Esophagus (tissue), 2 donors: ENCODE data around the gene UNC80. TPM values are rescaled to one million over a fixed set of nuclear protein-coding genes. Genes with fewer than 3 reads are reported as not detected.

ENCODE experiments used
- H3K27ac ChIP-seq, 2 donors: one replicate each; pipeline ENCODE4 v1.5.1; 2013; ENCODE audit warnings: low read depth in 2 of 2, mild to moderate bottlenecking in 2 of 2, inconsistent platforms in 1 of 2, low read length in 1 of 2, moderate library complexity in 1 of 2
- H3K27me3 ChIP-seq, 2 donors: one replicate each; pipeline ENCODE4 v1.6.1; 2013; ENCODE audit warnings: low read length in 2 of 2, control low read depth in 1 of 2, mild to moderate bottlenecking in 1 of 2; ENCODE audit not compliant: insufficient read depth in 2 of 2, control insufficient read depth in 1 of 2
- H3K36me3 ChIP-seq, 2 donors: one replicate each; pipeline ENCODE4 v1.6.1; 2013; ENCODE audit warnings: low read length in 1 of 2; ENCODE audit not compliant: control insufficient read depth in 2 of 2, insufficient read depth in 2 of 2
- H3K4me1 ChIP-seq, 2 donors: one replicate each; pipeline ENCODE4 v1.6.1; 2013; ENCODE audit warnings: low read length in 1 of 2; ENCODE audit not compliant: control insufficient read depth in 2 of 2, insufficient read depth in 2 of 2
- H3K4me3 ChIP-seq, 2 donors: one replicate each; pipeline ENCODE4 v1.5.1; 2013; ENCODE audit warnings: low read length in 2 of 2, mild to moderate bottlenecking in 2 of 2, low read depth in 1 of 2, moderate library complexity in 1 of 2
- H3K9me3 ChIP-seq, 2 donors: one replicate each; pipeline ENCODE4 v1.6.1; 2013; ENCODE audit warnings: mild to moderate bottlenecking in 2 of 2, low read depth in 1 of 2, low read length in 1 of 2, moderate library complexity in 1 of 2; ENCODE audit not compliant: control insufficient read depth in 2 of 2, insufficient read depth in 1 of 2
- WGBS, 2 donors: extraction: QIAGEN DNeasy Blood & Tissue Kit; methylation state at CpG; one replicate each; pipeline ENCODE4 v1.1.7; 2013; 5-methylcytosine and 5-hydroxymethylcytosine counted together
- polyA plus RNA-seq, 2 donors: library from polyadenylated mRNA; stranded (reverse); fragments of 200-250 nt; gene quantifications; one replicate each; pipeline ENCODE4 v1.2.3, GENCODE V29; 2013
- donor health status: healthy with polysubstance abuse.
- donor health status: Bipolar disorder and iron deficiency.

Gene UNC80
- polyA plus RNA-seq, 2 donors, result under 0.01 to 0.02 TPM

DNA sequence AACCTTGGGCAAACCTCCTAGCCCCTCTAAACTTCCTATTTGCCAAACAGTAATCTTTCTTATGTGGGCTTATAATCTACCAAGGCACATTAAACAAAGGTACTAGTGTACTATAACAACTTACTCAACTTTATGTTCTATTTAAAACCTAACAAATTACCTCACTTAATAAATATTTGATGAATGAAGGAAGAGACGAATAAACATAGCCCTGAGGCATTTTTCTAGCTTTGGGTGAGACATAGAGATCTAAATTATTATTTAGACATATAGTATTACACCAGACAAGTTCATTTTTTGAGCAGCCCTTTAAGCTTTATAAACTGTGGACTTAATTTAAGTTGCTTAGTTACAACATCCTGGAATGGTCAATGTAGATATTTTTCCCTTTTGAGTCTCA is 104.6 kb downstream of the UNC80 start:
- no peak overlapping the region for H3K27ac ChIP-seq
- 22 to 31% methylated on average over 1 of the region's 1 CpG for WGBS, 2 donors
- no peaks in the 10 kb centered on the region for H3K27me3 ChIP-seq
- no peaks in the 10 kb centered on the region for H3K4me1 ChIP-seq
- no peak overlapping the region for H3K4me3 ChIP-seq
- H3K9me3 ChIP-seq, result no peaks in the 10 kb centered on the region
- H3K36me3 ChIP-seq, result no peaks in the 10 kb centered on the region

GRCh38 chr2:209878701-209879100 is 107.1 kb downstream of the UNC80 start:
- Histone ChIP-seq H3K27me3 (no peaks in the 10 kb centered on the region), H3K4me1 (no peaks in the 10 kb centered on the region), H3K36me3 (no peaks in the 10 kb centered on the region), H3K9me3 (no peaks in the 10 kb centered on the region), H3K27ac (no peak overlapping the region), H3K4me3 (no peak overlapping the region)
- 75 to 80% methylated on average over 4 of the region's 4 CpGs for whole genome bisulfite sequencing, 2 donors

GRCh38 chr2:209900638-209901037 is 129.0 kb downstream of the UNC80 start:
- H3K4me3 ChIP-seq, result no peak overlapping the region
- H3K36me3 ChIP-seq, result no peaks in the 10 kb centered on the region
- 61 to 77% methylated on average over 1 of the region's 1 CpG for WGBS, 2 donors
- H3K9me3 ChIP-seq, result no peaks in the 10 kb centered on the region
- no peak overlapping the region for H3K27ac ChIP-seq
- H3K27me3 ChIP-seq, result no peaks in the 10 kb centered on the region
- no peaks in the 10 kb centered on the region for H3K4me1 ChIP-seq

- Histone ChIP-seq H3K4me1 (no peaks in the 10 kb centered on the region), H3K27me3 (no peaks in the 10 kb centered on the region), H3K4me3 (no peak overlapping the region), H3K27ac (no peak overlapping the region), H3K36me3 (no peaks in the 10 kb centered on the region), H3K9me3 (no peaks in the 10 kb centered on the region)
- 68 to 79% methylated on average over 2 of the region's 2 CpGs for WGBS, 2 donors
Observed at GRCh38 chr2:209901172-209901571, 129.5 kb downstream of the UNC80 start.

DNA sequence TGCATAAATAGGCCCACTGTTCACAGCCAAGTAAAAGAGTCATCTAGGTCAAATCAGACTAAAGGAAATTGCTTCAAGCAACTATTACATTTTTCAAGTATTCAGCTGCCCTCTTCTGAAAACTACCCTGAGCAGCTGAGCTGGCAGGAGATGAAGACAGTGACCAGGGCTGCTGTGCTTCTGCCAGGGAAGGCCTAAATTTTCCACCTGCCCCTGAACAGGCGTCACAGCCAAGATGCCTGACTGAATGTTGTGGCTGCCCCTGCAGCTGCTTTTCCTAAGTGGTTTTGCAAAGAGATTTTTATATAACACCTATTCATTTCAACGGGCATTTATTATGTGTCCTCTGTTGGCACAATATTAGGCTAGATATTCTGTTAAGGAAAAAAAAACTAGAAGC is 134.1 kb downstream of the UNC80 start:
- Histone ChIP-seq H3K9me3 (no peaks in the 10 kb centered on the region), H3K4me3 (no peak overlapping the region), H3K36me3 (no peaks in the 10 kb centered on the region), H3K4me1 (no peaks in the 10 kb centered on the region), H3K27ac (no peak overlapping the region), H3K27me3 (no peaks in the 10 kb centered on the region)
- WGBS, 2 donors, result 75 to 83% methylated on average over 2 of the region's 2 CpGs

DNA sequence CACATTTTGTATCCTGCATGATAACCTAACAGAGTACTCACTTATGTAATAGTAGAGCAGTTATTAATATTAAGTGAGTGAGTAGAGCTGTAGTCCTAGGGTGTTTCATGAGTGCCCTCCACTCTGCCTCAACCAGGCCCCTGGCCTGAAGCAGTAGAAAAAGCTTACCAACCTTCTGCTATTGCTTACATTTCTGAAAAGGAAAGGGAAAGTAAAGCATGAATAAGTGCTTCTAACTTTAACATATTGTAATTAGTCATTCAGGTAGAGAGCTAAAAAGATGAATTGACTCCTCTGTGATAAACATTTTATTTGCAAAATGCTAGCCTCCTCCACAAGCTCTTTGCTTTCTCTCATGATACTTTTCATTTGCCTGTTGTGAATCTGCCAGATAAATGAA is 136.1 kb downstream of the UNC80 start:
- Histone ChIP-seq H3K36me3 (no peaks in the 10 kb centered on the region), H3K4me3 (no peak overlapping the region), H3K4me1 (no peaks in the 10 kb centered on the region), H3K9me3 (no peaks in the 10 kb centered on the region), H3K27ac (no peak overlapping the region), H3K27me3 (no peaks in the 10 kb centered on the region)

DNA sequence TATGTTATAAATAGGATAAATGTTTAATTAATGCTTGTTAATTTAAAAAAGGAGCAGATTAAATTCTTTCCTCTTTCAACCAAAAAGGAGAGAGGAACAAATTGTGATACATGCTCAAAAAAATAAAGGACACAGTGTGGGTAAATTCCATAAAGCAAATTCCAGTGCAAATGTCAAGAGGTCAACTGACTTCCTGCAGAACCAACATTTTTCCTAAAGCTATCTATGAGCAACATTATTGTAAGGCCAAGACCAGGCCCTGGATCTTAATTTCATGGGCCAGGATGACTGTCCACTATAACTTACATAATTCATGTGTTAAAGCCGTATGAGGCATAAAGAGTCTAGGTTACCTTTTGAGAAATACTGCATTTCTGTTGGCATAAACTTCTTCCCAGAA is 136.9 kb downstream of the UNC80 start:
- Histone ChIP-seq H3K4me1 (no peaks in the 10 kb centered on the region), H3K4me3 (no peak overlapping the region), H3K27me3 (no peaks in the 10 kb centered on the region), H3K9me3 (no peaks in the 10 kb centered on the region), H3K36me3 (no peaks in the 10 kb centered on the region), H3K27ac (no peak overlapping the region)
- 90 to 93% methylated on average over 1 of the region's 1 CpG for WGBS, 2 donors

DNA sequence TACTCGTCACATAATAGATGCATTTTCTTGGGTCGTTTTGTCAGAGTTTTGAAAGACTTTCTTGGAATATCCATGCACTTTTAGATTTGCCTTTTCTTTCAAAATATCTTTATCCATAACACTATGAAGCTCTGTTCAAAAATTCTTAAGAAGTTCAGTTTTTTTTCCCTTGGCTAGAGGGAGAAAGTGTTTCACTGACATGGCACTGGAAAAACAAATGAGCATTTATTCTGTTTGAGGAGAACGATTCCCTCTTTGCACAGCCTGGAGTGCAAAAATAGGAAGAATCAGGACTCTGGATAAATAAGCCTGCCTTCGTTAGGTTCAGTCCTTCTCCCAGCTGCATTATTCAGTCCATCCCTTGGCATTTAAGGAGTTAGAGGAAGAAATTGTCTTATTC is 139.9 kb downstream of the UNC80 start:
- Histone ChIP-seq H3K9me3 (no peaks in the 10 kb centered on the region), H3K4me3 (no peak overlapping the region), H3K36me3 (no peaks in the 10 kb centered on the region), H3K27ac (no peak overlapping the region), H3K27me3 (no peaks in the 10 kb centered on the region), H3K4me1 (no peaks in the 10 kb centered on the region)
- 73 to 76% methylated on average over 4 of the region's 4 CpGs for WGBS, 2 donors

DNA sequence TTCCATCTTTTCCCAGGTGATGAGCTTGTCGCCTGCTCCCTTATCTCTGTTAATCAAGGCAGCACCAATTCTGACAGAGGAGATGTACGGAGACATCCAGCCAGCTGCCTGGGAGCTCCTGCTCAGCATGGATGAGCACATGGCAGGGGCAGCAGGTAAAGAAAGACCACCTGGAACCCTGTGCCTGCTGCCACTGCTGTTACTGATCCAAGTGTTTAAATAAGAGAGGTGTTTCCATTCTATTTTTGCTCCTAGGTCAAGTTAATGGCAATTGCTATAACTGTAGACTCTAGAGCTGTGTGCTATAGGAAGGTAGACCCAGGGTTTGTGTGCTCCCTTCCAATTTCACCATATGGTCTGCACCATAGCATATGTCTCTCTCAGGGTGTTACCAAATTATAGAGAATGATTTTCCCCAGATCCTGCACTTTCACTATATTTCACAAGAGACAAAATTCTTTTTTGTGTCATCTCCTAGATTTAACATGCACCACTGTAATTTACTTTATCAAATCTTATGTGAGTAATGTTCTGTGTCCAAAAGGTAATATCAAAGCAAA is 142.2 kb downstream of the UNC80 start:
- 87 to 90% methylated on average over 2 of the region's 2 CpGs for WGBS, 2 donors
- Histone ChIP-seq H3K9me3 (no peaks in the 10 kb centered on the region), H3K27ac (no peak overlapping the region), H3K36me3 (no peaks in the 10 kb centered on the region), H3K4me1 (no peaks in the 10 kb centered on the region), H3K4me3 (no peak overlapping the region), H3K27me3 (no peaks in the 10 kb centered on the region)

- no peaks in the 10 kb centered on the region for H3K36me3 ChIP-seq
- no peaks in the 10 kb centered on the region for H3K9me3 ChIP-seq
- H3K4me3 ChIP-seq, result no peak overlapping the region
- no peaks in the 10 kb centered on the region for H3K4me1 ChIP-seq
- H3K27ac ChIP-seq, result no peak overlapping the region
- 77 to 84% methylated on average over 2 of the region's 2 CpGs for whole genome bisulfite sequencing, 2 donors
- H3K27me3 ChIP-seq, result no peaks in the 10 kb centered on the region
Observed at GRCh38 chr2:209917154-209917771, 145.6 kb downstream of the UNC80 start.
